HG03378 (cell line): ENCODE data around the gene PDE6C.
"Not testable (repeated sequence)": the region's sequence is repeated elsewhere in the genome, so short reads cannot be mapped to it uniquely, and the experiment has no call there.

Source experiments
- ATAC-seq: cut with Tn5 transposase; IDR thresholded peaks from one replicate; pipeline ENCODE4 v1.9.1; 2021; ENCODE audit warnings: mild to moderate bottlenecking, moderate library complexity; ENCODE audit not compliant: unreplicated experiment

The PDE6C gene

GRCh38 chr10:93629647-93630305, 17.4 kb downstream of the PDE6C start:
- no peak for ATAC-seq

- no peak for ATAC-seq
Observed at GRCh38 chr10:93630625-93631557, 18.6 kb downstream of the PDE6C start.

GRCh38 chr10:93639791-93640190, 27.5 kb downstream of the PDE6C start:
- no peak for ATAC-seq

GRCh38 chr10:93652857-93653256, 40.5 kb downstream of the PDE6C start:
- no peak for ATAC-seq

GRCh38 chr10:93654201-93654600, 41.9 kb downstream of the PDE6C start:
- ATAC-seq, result no peak

- no peak for ATAC-seq
Observed at GRCh38 chr10:93656155-93656554, 43.8 kb downstream of the PDE6C start.

GRCh38 chr10:93657757-93658156, 45.4 kb downstream of the PDE6C start:
- ATAC-seq, result no peak

- no peak for ATAC-seq
Observed at GRCh38 chr10:93666030-93666429, 53.7 kb downstream of the PDE6C start.

- no peak for ATAC-seq
Observed at GRCh38 chr10:93667795-93668194, 55.5 kb downstream of the PDE6C start.

- ATAC-seq, result no peak
Observed at GRCh38 chr10:93670372-93670771, 58.0 kb downstream of the PDE6C start.

- ATAC-seq, result no peak
Observed at GRCh38 chr10:93671042-93671441, 58.7 kb downstream of the PDE6C start.

GRCh38 chr10:93672022-93672678, 59.8 kb downstream of the PDE6C start:
- no peak for ATAC-seq

GRCh38 chr10:93672890-93673289, 60.6 kb downstream of the PDE6C start:
- no peak for ATAC-seq

GRCh38 chr10:93673791-93674190, 61.5 kb downstream of the PDE6C start:
- ATAC-seq, result no peak

- ATAC-seq, result no peak
Observed at GRCh38 chr10:93678386-93678785, 66.0 kb downstream of the PDE6C start.

GRCh38 chr10:93678805-93679587, 66.7 kb downstream of the PDE6C start:
- no peak for ATAC-seq

GRCh38 chr10:93680412-93681047, 68.2 kb downstream of the PDE6C start:
- ATAC-seq, result no peak

GRCh38 chr10:93687737-93688136, 75.4 kb downstream of the PDE6C start:
- no peak for ATAC-seq

GRCh38 chr10:93695740-93696139, 83.4 kb downstream of the PDE6C start:
- ATAC-seq, result no peak

GRCh38 chr10:93696582-93696981, 84.2 kb downstream of the PDE6C start:
- not testable (repeated sequence) for ATAC-seq
